ENCODE measurements around the gene DDX28.

DNA sequence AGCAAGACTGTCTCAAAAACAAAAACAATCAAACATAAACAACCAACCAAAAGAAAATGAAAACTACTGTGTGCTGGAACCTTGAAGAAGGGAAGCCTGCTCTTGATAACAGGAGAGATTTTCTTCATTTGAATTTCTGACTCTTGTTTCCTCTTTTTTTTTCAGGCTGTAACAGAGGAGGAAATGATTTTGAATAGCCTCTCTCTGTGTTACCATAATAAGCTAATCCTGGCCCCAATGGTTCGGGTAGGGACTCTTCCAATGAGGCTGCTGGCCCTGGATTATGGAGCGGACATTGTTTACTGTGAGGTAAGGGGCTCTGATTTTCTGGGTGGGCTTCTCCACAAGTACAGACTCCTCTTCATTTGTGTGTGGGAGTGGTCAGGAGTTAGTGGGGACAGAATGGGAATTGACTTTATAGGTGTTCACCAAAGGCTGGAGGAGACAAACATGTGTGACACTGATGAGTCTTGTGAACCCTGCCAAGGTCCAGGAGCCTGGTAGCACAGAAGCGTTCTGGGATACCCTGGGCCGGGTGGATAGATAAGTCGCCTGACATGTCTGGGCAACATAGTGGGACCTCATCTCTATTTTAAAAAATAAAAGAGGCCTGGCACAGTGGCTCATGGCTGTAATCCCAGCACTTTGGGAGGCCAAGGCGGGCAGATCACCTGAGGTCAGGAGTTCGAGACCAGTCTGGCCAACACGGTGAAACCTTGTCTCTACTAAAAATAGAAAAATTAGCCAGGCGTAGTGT, 15.0 kb upstream of the DDX28 start:
- no peak for TF ChIP-seq POLR2A (IDR thresholded peaks at IDR 0.05)
- TF ChIP-seq, protein P1, sequence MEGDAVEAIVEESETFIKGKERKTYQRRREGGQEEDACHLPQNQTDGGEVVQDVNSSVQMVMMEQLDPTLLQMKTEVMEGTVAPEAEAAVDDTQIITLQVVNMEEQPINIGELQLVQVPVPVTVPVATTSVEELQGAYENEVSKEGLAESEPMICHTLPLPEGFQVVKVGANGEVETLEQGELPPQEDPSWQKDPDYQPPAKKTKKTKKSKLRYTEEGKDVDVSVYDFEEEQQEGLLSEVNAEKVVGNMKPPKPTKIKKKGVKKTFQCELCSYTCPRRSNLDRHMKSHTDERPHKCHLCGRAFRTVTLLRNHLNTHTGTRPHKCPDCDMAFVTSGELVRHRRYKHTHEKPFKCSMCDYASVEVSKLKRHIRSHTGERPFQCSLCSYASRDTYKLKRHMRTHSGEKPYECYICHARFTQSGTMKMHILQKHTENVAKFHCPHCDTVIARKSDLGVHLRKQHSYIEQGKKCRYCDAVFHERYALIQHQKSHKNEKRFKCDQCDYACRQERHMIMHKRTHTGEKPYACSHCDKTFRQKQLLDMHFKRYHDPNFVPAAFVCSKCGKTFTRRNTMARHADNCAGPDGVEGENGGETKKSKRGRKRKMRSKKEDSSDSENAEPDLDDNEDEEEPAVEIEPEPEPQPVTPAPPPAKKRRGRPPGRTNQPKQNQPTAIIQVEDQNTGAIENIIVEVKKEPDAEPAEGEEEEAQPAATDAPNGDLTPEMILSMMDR (IDR thresholded peaks at IDR 0.05), result no peak

Measured in testis (tissue), 2 donors.